A673 (cell line): ENCODE measurements around the gene PRKAG2. TPM values are rescaled to one million over a fixed set of nuclear protein-coding genes. Genes with fewer than 3 reads are reported as not detected.

Source experiments
- BruUV-seq: library from RNA; stranded (reverse); fragments of 400-500 nt; replicated peaks from 2 replicates; lab custom pipeline; 2021; lab: Mats Ljungman, UMichigan
- CTCF ChIA-PET: fragments of 300-600 bp; sonication (Branson Sonifier 250); formaldehyde crosslinking; loops from one replicate; lab custom pipeline; 2022; ENCODE audit warnings: antibody characterized with exemption; lab: Charles Lee
- POLR2A ChIA-PET: fragments of 300-600 bp; sonication (Branson Sonifier 250); formaldehyde crosslinking; loops from one replicate; lab custom pipeline; 2022; ENCODE audit warnings: antibody characterized with exemption; ENCODE audit not compliant: low non-redundant PET; lab: Charles Lee
- DNase-seq: peaks from one replicate; pipeline ENCODE4 v3.0.0-alpha.2; 2015; ENCODE audit warnings: low spot score
- H3K27ac ChIP-seq: fragments of 200-600 bp; sonication (generic); 2 replicates; pipeline ENCODE4 v1.5.1; 2016; ENCODE audit warnings: mixed run types, low read depth, mild to moderate bottlenecking, mixed read lengths, antibody characterized with exemption, low read length; ENCODE audit not compliant: poor library complexity, severe bottlenecking
- H3K27me3 ChIP-seq: fragments of 200-600 bp; sonication (generic); replicated peaks from 2 replicates; pipeline ENCODE4 v1.6.1; 2017; ENCODE audit warnings: mixed run types, low read depth, mild to moderate bottlenecking, mixed read lengths, antibody characterized with exemption, low read length; ENCODE audit not compliant: insufficient read depth, poor library complexity
- H3K36me3 ChIP-seq: fragments of 200-600 bp; sonication (generic); 2 replicates; pipeline ENCODE4 v1.6.1; 2016; ENCODE audit warnings: mixed run types, mild to moderate bottlenecking, mixed read lengths, antibody characterized with exemption, low read length; ENCODE audit not compliant: insufficient read depth, poor library complexity, severe bottlenecking
- H3K4me1 ChIP-seq: fragments of 200-600 bp; sonication (generic); 2 replicates; pipeline ENCODE4 v1.6.1; 2017; ENCODE audit warnings: mixed run types, mild to moderate bottlenecking, mixed read lengths, antibody characterized with exemption, low read length; ENCODE audit not compliant: insufficient read depth, poor library complexity, severe bottlenecking
- H3K4me3 ChIP-seq: fragments of 200-600 bp; sonication (generic); 2 replicates; pipeline ENCODE4 v1.5.1; 2016; ENCODE audit warnings: low read depth, mixed run types, mild to moderate bottlenecking, mixed read lengths, low read length; ENCODE audit not compliant: poor library complexity, severe bottlenecking
- H3K9me3 ChIP-seq: fragments of 200-600 bp; sonication (generic); 2 replicates; pipeline ENCODE4 v1.6.1; 2016; ENCODE audit warnings: mixed run types, low read depth, mild to moderate bottlenecking, mixed read lengths, antibody characterized with exemption, low read length; ENCODE audit not compliant: poor library complexity, severe bottlenecking
- EZH2 ChIP-seq: fragments of 200-600 bp; sonication (generic); IDR thresholded peaks from 2 replicates; pipeline ENCODE4 v1.6.1; 2017; ENCODE audit warnings: borderline replicate concordance, low read depth, mild to moderate bottlenecking, mixed read lengths, antibody characterized with exemption, low read length; ENCODE audit not compliant: poor library complexity, severe bottlenecking
- intact Hi-C: fragments of 100-400 bp; cut with micrococcal nuclease; formaldehyde crosslinking; loops from one replicate; pipeline ENCODE4 v1.10.0; 2022; ENCODE audit not compliant: unreplicated experiment
- total RNA-seq: library from RNA; stranded (reverse); gene quantifications from 2 replicates; pipeline ENCODE4 v1.2.3, GENCODE V29; 2021
- TF ChIP-seq, protein P1 (sequence below): fragments of 300-800, 200-600 bp; sonication (generic); conservative IDR thresholded peaks from 2 replicates; pipeline ENCODE4 v1.5.1; 2017; ENCODE audit warnings: low read depth, mild to moderate bottlenecking, antibody characterized with exemption, low read length, moderate library complexity, mixed read lengths

PRKAG2 gene
- total RNA-seq, 1 experiment from 2014 or later = 11.6 TPM

- ChIA-PET CTCF (no interaction called here), POLR2A (no interaction called here)
- Histone ChIP-seq H3K27me3 (no peaks in the 10 kb centered on the region), H3K4me3 (no peak overlapping the region), H3K4me1 (no peaks in the 10 kb centered on the region), H3K36me3 (no peaks in the 10 kb centered on the region), H3K9me3 (no peaks in the 10 kb centered on the region), H3K27ac (no peak overlapping the region)
- intact Hi-C loops = no loop called here
- BruUV-seq = no TSS peak
- no peak for DNase-seq
- TF ChIP-seq EZH2 = no peak
- TF ChIP-seq, protein P1, sequence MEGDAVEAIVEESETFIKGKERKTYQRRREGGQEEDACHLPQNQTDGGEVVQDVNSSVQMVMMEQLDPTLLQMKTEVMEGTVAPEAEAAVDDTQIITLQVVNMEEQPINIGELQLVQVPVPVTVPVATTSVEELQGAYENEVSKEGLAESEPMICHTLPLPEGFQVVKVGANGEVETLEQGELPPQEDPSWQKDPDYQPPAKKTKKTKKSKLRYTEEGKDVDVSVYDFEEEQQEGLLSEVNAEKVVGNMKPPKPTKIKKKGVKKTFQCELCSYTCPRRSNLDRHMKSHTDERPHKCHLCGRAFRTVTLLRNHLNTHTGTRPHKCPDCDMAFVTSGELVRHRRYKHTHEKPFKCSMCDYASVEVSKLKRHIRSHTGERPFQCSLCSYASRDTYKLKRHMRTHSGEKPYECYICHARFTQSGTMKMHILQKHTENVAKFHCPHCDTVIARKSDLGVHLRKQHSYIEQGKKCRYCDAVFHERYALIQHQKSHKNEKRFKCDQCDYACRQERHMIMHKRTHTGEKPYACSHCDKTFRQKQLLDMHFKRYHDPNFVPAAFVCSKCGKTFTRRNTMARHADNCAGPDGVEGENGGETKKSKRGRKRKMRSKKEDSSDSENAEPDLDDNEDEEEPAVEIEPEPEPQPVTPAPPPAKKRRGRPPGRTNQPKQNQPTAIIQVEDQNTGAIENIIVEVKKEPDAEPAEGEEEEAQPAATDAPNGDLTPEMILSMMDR = no peak
These were observed 213.4 kb downstream of the PRKAG2 start for GRCh38 chr7:151663382-151664100.

DNA sequence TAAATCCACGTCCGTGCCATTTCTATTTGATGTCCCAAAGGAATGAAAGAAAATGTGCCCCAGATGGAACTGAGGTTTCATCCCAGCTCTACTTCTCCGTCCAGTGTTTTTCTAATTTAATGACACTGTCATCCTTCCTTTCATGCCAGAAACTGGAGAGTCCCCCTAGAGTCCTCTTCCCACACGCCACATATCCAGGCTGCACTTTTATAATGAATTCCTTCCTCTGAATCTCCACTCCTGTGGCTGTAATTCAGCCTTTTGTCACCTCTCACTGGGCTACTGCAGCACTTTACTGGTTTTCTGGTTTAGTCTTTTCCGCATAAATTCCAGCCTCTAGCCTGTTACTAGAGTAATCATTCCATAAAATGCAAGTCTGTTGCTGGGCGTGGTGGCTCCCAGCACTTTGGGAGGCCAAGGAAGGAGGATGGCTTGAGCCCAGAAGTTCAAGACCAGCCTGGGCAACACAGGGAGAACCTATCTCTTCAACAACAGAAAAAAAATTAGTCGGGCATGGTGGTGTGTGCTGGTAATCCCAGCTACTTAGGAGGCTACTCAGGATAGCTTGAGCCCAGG is 214.6 kb downstream of the PRKAG2 start:
- H3K36me3 ChIP-seq = no peaks in the 10 kb centered on the region
- H3K27me3 ChIP-seq = no peaks in the 10 kb centered on the region
- ChIA-PET POLR2A (no interaction called here), CTCF (no interaction called here)
- H3K4me3 ChIP-seq = no peak overlapping the region
- BruUV-seq = no TSS peak
- no peak for DNase-seq
- no peak overlapping the region for H3K27ac ChIP-seq
- no peaks in the 10 kb centered on the region for H3K4me1 ChIP-seq
- intact Hi-C loops = no loop called here
- H3K9me3 ChIP-seq = no peaks in the 10 kb centered on the region
- TF ChIP-seq, protein P1 = no peak
- TF ChIP-seq EZH2 = no peak

GRCh38 chr7:151661587-151661986 is 215.3 kb downstream of the PRKAG2 start:
- H3K27me3 ChIP-seq = no peaks in the 10 kb centered on the region
- POLR2A ChIA-PET = no interaction called here
- no peaks in the 10 kb centered on the region for H3K36me3 ChIP-seq
- intact Hi-C loops = no loop called here
- H3K4me3 ChIP-seq = no peak overlapping the region
- no peak for DNase-seq
- TF ChIP-seq, protein P1 = no peak
- no peak for TF ChIP-seq EZH2
- CTCF ChIA-PET = no interaction called here
- no peaks in the 10 kb centered on the region for H3K9me3 ChIP-seq
- no peaks in the 10 kb centered on the region for H3K4me1 ChIP-seq
- BruUV-seq = no TSS peak
- no peak overlapping the region for H3K27ac ChIP-seq
